Thyroid gland (tissue), 4 donors: ENCODE results near the gene CCSAP. TPM values are rescaled to one million over a fixed set of nuclear protein-coding genes. Genes with fewer than 3 reads are reported as not detected.
"Not testable (repeated sequence)": the region's sequence is repeated elsewhere in the genome, so short reads cannot be mapped to it uniquely, and the experiment has no call there.

Experiments
- DNase-seq, 2 donors: peaks; one replicate each; pipeline ENCODE4 v3.0.0-alpha.2; 2019
- H3K27ac ChIP-seq, 3 donors: fragments of 200-600 bp; sonication (generic); 1 replicate in 2 of 3; 2 replicates in 1 of 3; pipeline ENCODE4 v1.5.1; 2016 to 2019; ENCODE audit warnings: mild to moderate bottlenecking in 1 of 3, moderate library complexity in 1 of 3
- H3K27me3 ChIP-seq: fragments of 200-600 bp; sonication (generic); one replicate; pipeline ENCODE4 v1.5.1; 2019
- H3K36me3 ChIP-seq, 2 donors: fragments of 200-600 bp; sonication (generic); one replicate each; pipeline ENCODE4 v1.5.1; 2016 to 2019
- H3K4me1 ChIP-seq, 2 donors: fragments of 200-600 bp; sonication (generic); one replicate each; pipeline ENCODE4 v1.5.1; 2017 to 2019
- H3K4me3 ChIP-seq, 3 donors: fragments of 200-600 bp; sonication (generic); replicated peaks in 1 of 3; 1 replicate in 2 of 3; 2 replicates in 1 of 3; pipeline ENCODE4 v1.5.1; 2016; ENCODE audit warnings: mild to moderate bottlenecking in 1 of 3
- H3K9me3 ChIP-seq: fragments of 200-600 bp; sonication (generic); one replicate; pipeline ENCODE4 v1.5.1; 2017
- POLR2A ChIP-seq, 2 donors: fragments of 450-650 bp; IDR thresholded peaks; one replicate each; pipeline ENCODE4 v1.6.1; 2017; ENCODE audit warnings: antibody characterized with exemption in 2 of 2, mild to moderate bottlenecking in 2 of 2, moderate library complexity in 1 of 2
- WGBS, 2 donors: methylation state at CpG; one replicate each; pipeline ENCODE4 v1.1.5; 2017; 5-methylcytosine and 5-hydroxymethylcytosine counted together
- intact Hi-C: fragments of 100-400 bp; cut with DNase I; formaldehyde crosslinking; loops from one replicate; pipeline ENCODE4 v1.15.1; 2023
- total RNA-seq, 4 donors: library from RNA; depleted of rRNA; stranded (reverse); fragments of >200 nt; gene quantifications; one replicate each; pipeline ENCODE4 v1.2.3, GENCODE V29; 2016
- TF ChIP-seq, protein P1 (sequence below), 6 experiments: fragments of 200-600 bp in 3 of 6; fragments of 450-650 bp in 3 of 6; sonication (generic) in 3 of 6; IDR thresholded peaks; one replicate each; pipeline ENCODE4 v1.5.1; 2016 to 2019; ENCODE audit warnings: antibody characterized with exemption in 6 of 6, mild to moderate bottlenecking in 2 of 6, inconsistent platforms in 1 of 6, moderate library complexity in 1 of 6

CCSAP gene
- total RNA-seq, 4 donors from 2014 or later: 2.1 to 3.6 (median 2.9) TPM

DNA sequence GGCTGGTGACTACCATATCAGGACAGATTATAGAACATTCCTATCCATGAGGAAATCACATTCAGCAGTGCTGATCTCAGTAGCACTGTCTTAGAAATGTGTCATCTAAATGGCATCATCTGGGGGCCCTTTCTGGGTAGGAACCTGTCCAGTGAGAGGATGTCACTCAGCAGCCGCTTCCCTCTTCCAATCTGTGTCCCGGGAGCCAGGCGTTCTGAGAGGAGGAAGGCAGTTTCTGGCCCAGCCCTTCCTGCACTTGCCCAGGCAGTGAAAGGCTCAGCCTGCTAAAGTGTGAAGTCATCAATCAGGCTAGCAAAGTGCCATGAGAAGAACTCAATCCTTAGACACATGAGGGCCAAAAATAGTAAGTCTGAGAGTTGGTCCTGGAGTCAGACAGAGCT is 46.3 kb downstream of the CCSAP start:
- Histone ChIP-seq H3K9me3 (no peaks in the 10 kb centered on the region), H3K27ac (no peak overlapping the region), H3K4me3 (no peak overlapping the region), H3K36me3 (peaks cover 4 to 10% of the 10 kb centered on the region in 2 donors), H3K27me3 (no peaks in the 10 kb centered on the region), H3K4me1 (no peaks in the 10 kb centered on the region)
- DNase-seq: no peak
- TF ChIP-seq, protein P1, sequence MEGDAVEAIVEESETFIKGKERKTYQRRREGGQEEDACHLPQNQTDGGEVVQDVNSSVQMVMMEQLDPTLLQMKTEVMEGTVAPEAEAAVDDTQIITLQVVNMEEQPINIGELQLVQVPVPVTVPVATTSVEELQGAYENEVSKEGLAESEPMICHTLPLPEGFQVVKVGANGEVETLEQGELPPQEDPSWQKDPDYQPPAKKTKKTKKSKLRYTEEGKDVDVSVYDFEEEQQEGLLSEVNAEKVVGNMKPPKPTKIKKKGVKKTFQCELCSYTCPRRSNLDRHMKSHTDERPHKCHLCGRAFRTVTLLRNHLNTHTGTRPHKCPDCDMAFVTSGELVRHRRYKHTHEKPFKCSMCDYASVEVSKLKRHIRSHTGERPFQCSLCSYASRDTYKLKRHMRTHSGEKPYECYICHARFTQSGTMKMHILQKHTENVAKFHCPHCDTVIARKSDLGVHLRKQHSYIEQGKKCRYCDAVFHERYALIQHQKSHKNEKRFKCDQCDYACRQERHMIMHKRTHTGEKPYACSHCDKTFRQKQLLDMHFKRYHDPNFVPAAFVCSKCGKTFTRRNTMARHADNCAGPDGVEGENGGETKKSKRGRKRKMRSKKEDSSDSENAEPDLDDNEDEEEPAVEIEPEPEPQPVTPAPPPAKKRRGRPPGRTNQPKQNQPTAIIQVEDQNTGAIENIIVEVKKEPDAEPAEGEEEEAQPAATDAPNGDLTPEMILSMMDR (IDR thresholded peaks at IDR 0.05): no peak
- TF ChIP-seq POLR2A (IDR thresholded peaks at IDR 0.05): no peak
- intact Hi-C loops: no loop called here
- WGBS, 2 donors: 75 to 78% methylated on average over 2 to 3 of the region's 3 CpGs

DNA sequence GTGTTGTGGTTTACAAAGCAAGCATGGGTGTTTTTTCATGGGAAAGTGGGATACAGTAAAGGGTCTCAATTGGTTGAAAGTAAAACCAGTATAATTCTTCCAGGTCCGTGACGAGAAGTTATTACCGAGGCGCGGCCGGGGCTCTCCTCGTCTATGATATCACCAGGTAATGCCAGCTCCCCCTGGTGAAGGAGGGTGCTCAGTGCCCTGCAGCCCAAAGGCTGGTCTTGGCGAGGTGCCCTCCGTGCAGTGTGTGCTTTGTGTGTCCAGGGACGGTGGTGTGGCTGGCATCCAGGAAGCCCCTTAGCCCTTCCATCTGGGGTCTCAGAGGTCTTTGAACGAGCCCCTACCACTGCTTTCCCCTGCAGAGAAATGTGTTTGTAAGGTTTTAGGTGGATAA is 47.1 kb downstream of the CCSAP start:
- Histone ChIP-seq H3K27ac (no peak overlapping the region), H3K27me3 (no peaks in the 10 kb centered on the region), H3K4me3 (no peak overlapping the region), H3K4me1 (no peaks in the 10 kb centered on the region), H3K9me3 (no peaks in the 10 kb centered on the region), H3K36me3 (peaks cover 4 to 10% of the 10 kb centered on the region in 2 donors)
- intact Hi-C loops: no loop called here
- WGBS, 2 donors: 90 to 91% methylated on average over 11 of the region's 11 CpGs
- DNase-seq: no peak
- TF ChIP-seq, protein P1 (IDR thresholded peaks at IDR 0.05): no peak
- TF ChIP-seq POLR2A (IDR thresholded peaks at IDR 0.05): no peak

DNA sequence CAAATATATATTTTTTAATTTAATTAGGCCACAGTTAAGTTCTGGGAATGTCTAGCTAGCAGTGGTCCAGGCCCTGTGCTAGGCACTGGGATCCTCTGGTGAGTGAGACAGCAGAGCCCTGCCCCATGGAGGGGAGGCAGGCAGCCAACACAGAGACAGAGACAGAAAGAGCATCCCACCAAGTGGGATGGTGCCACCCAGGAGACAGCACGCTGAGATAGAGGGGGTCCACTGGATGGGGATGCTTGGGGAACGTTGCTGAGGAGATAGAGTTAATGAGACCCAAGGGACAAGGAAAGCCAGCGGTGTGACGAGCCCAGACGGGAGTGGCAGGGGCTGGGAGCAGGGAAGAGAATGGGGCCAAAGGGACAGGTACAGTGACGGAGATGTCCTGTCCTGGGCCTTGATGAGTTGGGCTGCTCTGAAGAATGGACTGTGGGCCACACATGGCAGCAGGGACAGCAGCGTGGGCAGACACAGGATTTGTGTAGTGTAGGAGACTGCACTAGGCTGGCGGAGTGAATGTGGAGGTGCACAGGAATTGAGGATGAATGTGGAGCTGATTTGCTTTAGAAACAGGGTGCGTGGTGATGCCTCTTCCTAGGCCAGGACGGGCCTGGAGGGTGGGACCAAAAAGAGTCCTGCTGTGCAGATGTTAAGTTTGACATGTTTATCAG is 49.2 kb downstream of the CCSAP start:
- DNase-seq: no peak
- no peaks in the 10 kb centered on the region for H3K27me3 ChIP-seq
- intact Hi-C loops: no loop called here
- no peaks in the 10 kb centered on the region for H3K4me1 ChIP-seq
- no peaks in the 10 kb centered on the region for H3K9me3 ChIP-seq
- no peak overlapping the region for H3K27ac ChIP-seq
- H3K4me3 ChIP-seq: no peak overlapping the region
- peaks cover 0 to 4% of the 10 kb centered on the region in 2 donors for H3K36me3 ChIP-seq
- WGBS, 2 donors: 91 to 97% methylated on average over 10 of the region's 10 CpGs
- TF ChIP-seq, protein P1 (IDR thresholded peaks at IDR 0.05): no peak
- TF ChIP-seq POLR2A (IDR thresholded peaks at IDR 0.05): no peak

DNA sequence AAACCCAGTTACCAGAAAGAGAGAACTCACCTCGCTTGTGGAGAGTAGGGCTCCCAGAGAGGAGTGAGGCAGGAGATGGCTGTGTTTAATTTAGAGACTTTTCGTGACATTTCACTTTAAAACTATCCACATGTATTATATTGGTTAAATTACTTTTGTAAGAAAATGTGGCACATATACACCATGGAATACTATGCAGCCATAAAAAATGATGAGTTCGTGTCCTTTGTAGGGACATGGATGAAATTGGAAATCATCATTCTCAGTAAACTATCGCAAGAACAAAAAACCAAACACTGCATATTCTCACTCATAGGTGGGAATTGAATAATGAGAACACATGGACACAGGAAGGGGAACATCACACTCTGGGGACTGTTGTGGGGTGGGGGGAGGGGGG is 51.2 kb downstream of the CCSAP start:
- DNase-seq, H3K9me3 ChIP-seq, H3K4me1 ChIP-seq, H3K36me3 ChIP-seq, H3K27ac ChIP-seq, H3K27me3 ChIP-seq, intact Hi-C loops, H3K4me3 ChIP-seq: not testable (repeated sequence)
- WGBS, 2 donors: 94 to 99% methylated on average over 4 of the region's 4 CpGs

DNA sequence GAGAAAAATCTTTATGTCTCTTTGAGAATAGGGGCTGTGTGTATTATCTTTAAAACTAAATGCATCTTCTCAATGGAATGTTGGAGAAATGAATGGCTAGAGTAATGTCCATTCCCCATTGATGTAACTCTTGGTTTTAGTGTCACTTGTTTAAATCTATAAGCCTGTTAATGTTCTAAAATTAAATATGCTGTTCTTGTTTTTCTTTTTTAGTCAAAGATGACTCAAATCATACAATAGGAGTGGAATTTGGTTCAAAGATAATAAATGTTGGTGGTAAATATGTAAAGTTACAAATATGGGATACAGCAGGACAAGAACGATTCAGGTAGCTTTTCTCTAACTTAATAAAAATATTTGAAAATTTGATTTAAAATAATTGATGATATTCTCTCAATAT is 54.3 kb downstream of the CCSAP start:
- H3K27ac ChIP-seq: no peak overlapping the region
- peaks cover 5 to 11% of the 10 kb centered on the region in 2 donors for H3K4me1 ChIP-seq
- peaks cover 0 to 4% of the 10 kb centered on the region in 2 donors for H3K36me3 ChIP-seq
- H3K9me3 ChIP-seq: no peaks in the 10 kb centered on the region
- H3K27me3 ChIP-seq: no peaks in the 10 kb centered on the region
- intact Hi-C loops: no loop called here
- no peak for DNase-seq
- whole genome bisulfite sequencing, 2 donors: 93 to 99% methylated on average over 1 of the region's 1 CpG
- TF ChIP-seq, protein P1 (IDR thresholded peaks at IDR 0.05): no peak
- TF ChIP-seq POLR2A (IDR thresholded peaks at IDR 0.05): no peak
- H3K4me3 ChIP-seq: no peak overlapping the region
